H9 (cell line): ENCODE measurements around the gene ADGRB3. TPM values are rescaled to one million over a fixed set of nuclear protein-coding genes. Genes with fewer than 3 reads are reported as not detected.

Experiments used
- DNase-seq: peaks from one replicate; pipeline ENCODE4 v3.0.0-alpha.2; 2017
- H2AFZ ChIP-seq: one replicate; pipeline ENCODE4 v1.6.1; 2013; ENCODE audit warnings: mild to moderate bottlenecking, low read length, control low read depth, moderate library complexity
- H2AK5ac ChIP-seq: 2 replicates; pipeline ENCODE4 v1.6.1; 2013; ENCODE audit warnings: low read length, control low read depth, mixed read lengths; ENCODE audit not compliant: insufficient read length
- H2BK120ac ChIP-seq: one replicate; pipeline ENCODE4 v1.6.1; 2013; ENCODE audit warnings: low read depth, mild to moderate bottlenecking, low read length, control low read depth, inconsistent platforms; ENCODE audit not compliant: poor library complexity, severe bottlenecking
- H2BK12ac ChIP-seq: 2 replicates; pipeline ENCODE4 v1.6.1; 2013; ENCODE audit warnings: low read length, control low read depth, mixed read lengths, low read depth; ENCODE audit not compliant: insufficient read length
- H2BK15ac ChIP-seq: 2 replicates; pipeline ENCODE4 v1.6.1; 2013; ENCODE audit warnings: low read depth, low read length, control low read depth
- H2BK20ac ChIP-seq: one replicate; pipeline ENCODE4 v1.6.1; 2013; ENCODE audit warnings: low read depth, mild to moderate bottlenecking, low read length, control low read depth, inconsistent platforms; ENCODE audit not compliant: poor library complexity, severe bottlenecking
- H2BK5ac ChIP-seq: 2 replicates; pipeline ENCODE4 v1.6.1; 2013; ENCODE audit warnings: low read length, control low read depth, mixed read lengths; ENCODE audit not compliant: insufficient read length
- H3K14ac ChIP-seq: 2 replicates; pipeline ENCODE4 v1.6.1; 2013; ENCODE audit warnings: low read length, control low read depth; ENCODE audit not compliant: insufficient read depth
- H3K18ac ChIP-seq: 2 replicates; pipeline ENCODE4 v1.6.1; 2013; ENCODE audit warnings: low read depth, mild to moderate bottlenecking, mixed read lengths, low read length, control low read depth; ENCODE audit not compliant: insufficient read length
- H3K23ac ChIP-seq: 2 replicates; pipeline ENCODE4 v1.6.1; 2013; ENCODE audit warnings: low read length, control low read depth, mixed read lengths, low read depth; ENCODE audit not compliant: insufficient read length
- H3K23me2 ChIP-seq: 2 replicates; pipeline ENCODE4 v1.6.1; 2013; ENCODE audit warnings: low read depth, mild to moderate bottlenecking, mixed read lengths, low read length, control low read depth; ENCODE audit not compliant: insufficient read length, poor library complexity, severe bottlenecking
- H3K27ac ChIP-seq: 2 replicates; pipeline ENCODE4 v1.5.1; 2013; ENCODE audit warnings: low read length, control low read depth, mixed read lengths, low read depth; ENCODE audit not compliant: insufficient read length
- H3K27me3 ChIP-seq: 2 replicates; pipeline ENCODE4 v1.6.1; 2013; ENCODE audit warnings: low read length, control low read depth, inconsistent platforms; ENCODE audit not compliant: insufficient read depth
- H3K4ac ChIP-seq: 2 replicates; pipeline ENCODE4 v1.6.1; 2013; ENCODE audit warnings: low read depth, mild to moderate bottlenecking, control low read depth, inconsistent platforms, low read length, moderate library complexity
- H3K4me1 ChIP-seq: 2 replicates; pipeline ENCODE4 v1.6.1; 2013; ENCODE audit warnings: low read length, control low read depth, inconsistent platforms; ENCODE audit not compliant: insufficient read depth
- H3K4me2 ChIP-seq: 2 replicates; pipeline ENCODE4 v1.6.1; 2013; ENCODE audit warnings: low read length, control low read depth, mixed read lengths; ENCODE audit not compliant: insufficient read length, insufficient read depth
- H3K56ac ChIP-seq: 2 replicates; pipeline ENCODE4 v1.6.1; 2013; ENCODE audit warnings: low read depth, mild to moderate bottlenecking, mixed read lengths, low read length, control low read depth; ENCODE audit not compliant: insufficient read length
- H3K79me1 ChIP-seq: 2 replicates; pipeline ENCODE4 v1.6.1; 2013; ENCODE audit warnings: low read depth, mild to moderate bottlenecking, moderate library complexity, low read length, control low read depth, inconsistent platforms; ENCODE audit not compliant: insufficient read depth, poor library complexity, severe bottlenecking
- H3K79me2 ChIP-seq: 2 replicates; pipeline ENCODE4 v1.6.1; 2013; ENCODE audit warnings: low read length, control low read depth, inconsistent platforms; ENCODE audit not compliant: insufficient read depth
- H3K9ac ChIP-seq: 2 replicates; pipeline ENCODE4 v1.6.1; 2013; ENCODE audit warnings: low read length, control low read depth, mixed read lengths; ENCODE audit not compliant: insufficient read length; ENCODE audit errors: extremely low read depth
- H3K9me3 ChIP-seq: one replicate; pipeline ENCODE4 v1.6.1; 2013; ENCODE audit warnings: low read depth, low read length, inconsistent platforms; ENCODE audit not compliant: control insufficient read depth
- H3T11ph ChIP-seq: one replicate; pipeline ENCODE4 v1.6.1; 2013; ENCODE audit warnings: mild to moderate bottlenecking, low read length, control low read depth, inconsistent platforms
- H4K20me1 ChIP-seq: one replicate; pipeline ENCODE4 v1.6.1; 2013; ENCODE audit not compliant: control insufficient read depth, insufficient read length, insufficient read depth
- H4K5ac ChIP-seq: 2 replicates; pipeline ENCODE4 v1.6.1; 2013; ENCODE audit warnings: low read depth, mild to moderate bottlenecking, mixed read lengths, low read length, control low read depth; ENCODE audit not compliant: insufficient read length
- H4K8ac ChIP-seq: replicated peaks from 2 replicates; pipeline ENCODE4 v1.6.1; 2013; ENCODE audit warnings: low read length, control low read depth, mixed read lengths, low read depth; ENCODE audit not compliant: insufficient read length
- H4K91ac ChIP-seq: 2 replicates; pipeline ENCODE4 v1.6.1; 2013; ENCODE audit warnings: low read depth, mild to moderate bottlenecking, moderate library complexity, mixed read lengths, low read length, control low read depth; ENCODE audit not compliant: insufficient read length
- H3K27ac Mint-ChIP-seq, 3 experiments: 2 replicates in 2 of 3; 3 replicates in 1 of 3; pipeline ENCODE4 v1.8.0; 2020 to 2021; ENCODE audit warnings: mixed read lengths in 3 of 3, mild to moderate bottlenecking in 1 of 3, moderate library complexity in 1 of 3
- H3K27me3 Mint-ChIP-seq: 2 replicates; pipeline ENCODE4 v1.8.0; 2021; ENCODE audit warnings: low read depth, mild to moderate bottlenecking, moderate library complexity, mixed read lengths
- H3K36me3 Mint-ChIP-seq, 3 experiments: 2 replicates in 2 of 3; 3 replicates in 1 of 3; pipeline ENCODE4 v1.8.0; 2020 to 2021; ENCODE audit warnings: low read depth in 3 of 3, mixed read lengths in 3 of 3; ENCODE audit not compliant: insufficient read depth in 1 of 3
- H3K4me1 Mint-ChIP-seq, 2 experiments: 2 replicates each; pipeline ENCODE4 v1.8.0; 2020; ENCODE audit warnings: mixed read lengths in 2 of 2
- H3K4me3 Mint-ChIP-seq, 2 experiments: 2 replicates in 1 of 2; 3 replicates in 1 of 2; pipeline ENCODE4 v1.8.0; 2020 to 2021; ENCODE audit warnings: mild to moderate bottlenecking in 2 of 2, mixed read lengths in 2 of 2, moderate library complexity in 1 of 2
- H3K9me3 Mint-ChIP-seq, 2 experiments: 2 replicates in 1 of 2; 3 replicates in 1 of 2; pipeline ENCODE4 v1.8.0; 2020; ENCODE audit warnings: mild to moderate bottlenecking in 2 of 2, mixed read lengths in 2 of 2, moderate library complexity in 1 of 2
- CTCF ChIP-seq: fragments of 200-600 bp; sonication (generic); conservative IDR thresholded peaks from 3 replicates; pipeline ENCODE4 v1.8.0; 2021; ENCODE audit warnings: antibody characterized with exemption, mild to moderate bottlenecking
- WGBS: extraction: QIAGEN DNeasy Blood & Tissue Kit; methylation state at CpG from one replicate; pipeline ENCODE4 v1.1.7; 2013; ENCODE audit warnings: missing lambda C conversion rate, low lambda C conversion rate, mixed read lengths; ENCODE audit not compliant: insufficient read length; ENCODE audit errors: extremely low coverage; 5-methylcytosine and 5-hydroxymethylcytosine counted together
- total RNA-seq: library from RNA; stranded (reverse); gene quantifications from 2 replicates; pipeline ENCODE4 v1.2.1, GENCODE V29; 2021

ADGRB3 gene
- total RNA-seq, 1 experiment from 2014 or later, result 0.37 TPM

- Histone ChIP-seq H2AFZ (no peak overlapping the region), H3K27ac (no peak overlapping the region), H2BK15ac (no peak overlapping the region), H3K14ac (no peak overlapping the region), H2BK12ac (no peak overlapping the region), H3K27me3 (no peaks in the 10 kb centered on the region), H3K79me2 (no peaks in the 10 kb centered on the region), H3K9me3 (no peaks in the 10 kb centered on the region), H3K56ac (no peak overlapping the region), H2BK120ac (no peak overlapping the region), H4K91ac (no peak overlapping the region), H4K5ac (no peak overlapping the region), H3K4me1 (no peaks in the 10 kb centered on the region), H3K4ac (no peak overlapping the region), H3K23ac (no peak overlapping the region), H3K9ac (no peak overlapping the region), H4K20me1 (no peaks in the 10 kb centered on the region), H2BK5ac (no peak overlapping the region), H2BK20ac (no peak overlapping the region), H4K8ac (no peak overlapping the region), H3K4me2 (no peak overlapping the region), H3K79me1 (no peaks in the 10 kb centered on the region), H3T11ph (no peak overlapping the region), H3K18ac (no peak overlapping the region), H3K23me2 (no peaks in the 10 kb centered on the region), H2AK5ac (no peak overlapping the region)
- Mint-ChIP-seq H3K36me3 (no peaks in the 10 kb centered on the region), H3K27me3 (no peaks in the 10 kb centered on the region), H3K4me3 (no peak overlapping the region), H3K9me3 (no peaks in the 10 kb centered on the region), H3K27ac (no peak overlapping the region), H3K4me1 (no peaks in the 10 kb centered on the region)
- no CpG with 5 or more reads among the region's 2 CpGs for WGBS
- no peak for DNase-seq
- TF ChIP-seq CTCF, result no peak
Observed at GRCh38 chr6:68724060-68724459, 89.0 kb downstream of the ADGRB3 start.
